Upper lobe of left lung (tissue), 4 donors: ENCODE results near the gene ARHGEF39.

Experiments
- EP300 ChIP-seq, 4 donors: sonication (generic); formaldehyde crosslinking; IDR thresholded peaks; one replicate each; pipeline ENCODE4 v1.5.1; 2017; ENCODE audit warnings: antibody characterized with exemption in 4 of 4, control low read depth in 2 of 4
- POLR2A ChIP-seq, 4 donors: fragments of 450-650 bp; IDR thresholded peaks; one replicate each; pipeline ENCODE4 v1.5.1; 2016 to 2017; ENCODE audit warnings: antibody characterized with exemption in 4 of 4, mild to moderate bottlenecking in 2 of 4
- POLR2AphosphoS5 ChIP-seq, 2 donors: sonication (generic); formaldehyde crosslinking; IDR thresholded peaks; one replicate each; pipeline ENCODE4 v1.5.1; 2017; ENCODE audit warnings: antibody characterized with exemption in 2 of 2
- TF ChIP-seq, protein P1 (sequence below), 6 experiments: fragments of 450-650 bp in 4 of 6; fragments of 200-600 bp in 2 of 6; sonication (generic) in 2 of 6; IDR thresholded peaks; one replicate each; pipeline ENCODE4 v1.5.1; 2016 to 2019; ENCODE audit warnings: antibody characterized with exemption in 6 of 6

DNA sequence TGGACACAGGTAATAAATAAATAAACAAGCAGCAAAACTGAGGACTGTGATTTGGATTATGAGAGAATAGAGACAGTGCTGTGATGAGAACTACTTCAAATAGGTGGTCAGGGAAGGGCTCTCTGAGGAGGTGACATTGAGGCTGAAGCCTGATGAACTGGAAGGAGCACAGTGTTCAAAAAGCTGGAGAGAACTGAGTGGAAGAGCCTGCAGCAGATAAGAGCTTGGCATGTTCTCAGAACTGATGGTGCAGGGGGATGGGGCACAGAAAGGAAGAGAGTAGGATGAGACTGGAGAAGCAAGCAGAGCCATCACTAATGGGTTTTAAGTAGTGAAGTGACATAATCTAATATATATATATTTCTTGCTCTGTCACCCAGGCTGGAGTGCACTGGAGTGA is 35.9 kb upstream of the ARHGEF39 start:
- TF ChIP-seq, protein P1, sequence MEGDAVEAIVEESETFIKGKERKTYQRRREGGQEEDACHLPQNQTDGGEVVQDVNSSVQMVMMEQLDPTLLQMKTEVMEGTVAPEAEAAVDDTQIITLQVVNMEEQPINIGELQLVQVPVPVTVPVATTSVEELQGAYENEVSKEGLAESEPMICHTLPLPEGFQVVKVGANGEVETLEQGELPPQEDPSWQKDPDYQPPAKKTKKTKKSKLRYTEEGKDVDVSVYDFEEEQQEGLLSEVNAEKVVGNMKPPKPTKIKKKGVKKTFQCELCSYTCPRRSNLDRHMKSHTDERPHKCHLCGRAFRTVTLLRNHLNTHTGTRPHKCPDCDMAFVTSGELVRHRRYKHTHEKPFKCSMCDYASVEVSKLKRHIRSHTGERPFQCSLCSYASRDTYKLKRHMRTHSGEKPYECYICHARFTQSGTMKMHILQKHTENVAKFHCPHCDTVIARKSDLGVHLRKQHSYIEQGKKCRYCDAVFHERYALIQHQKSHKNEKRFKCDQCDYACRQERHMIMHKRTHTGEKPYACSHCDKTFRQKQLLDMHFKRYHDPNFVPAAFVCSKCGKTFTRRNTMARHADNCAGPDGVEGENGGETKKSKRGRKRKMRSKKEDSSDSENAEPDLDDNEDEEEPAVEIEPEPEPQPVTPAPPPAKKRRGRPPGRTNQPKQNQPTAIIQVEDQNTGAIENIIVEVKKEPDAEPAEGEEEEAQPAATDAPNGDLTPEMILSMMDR (IDR thresholded peaks at IDR 0.05): no peak
- TF ChIP-seq EP300 (IDR thresholded peaks at IDR 0.05): no peak
- TF ChIP-seq POLR2A (IDR thresholded peaks at IDR 0.05): no peak
- TF ChIP-seq POLR2AphosphoS5 (IDR thresholded peaks at IDR 0.05): no peak
